Measurements from ENCODE around the gene PTPRK.

The PTPRK gene

DNA sequence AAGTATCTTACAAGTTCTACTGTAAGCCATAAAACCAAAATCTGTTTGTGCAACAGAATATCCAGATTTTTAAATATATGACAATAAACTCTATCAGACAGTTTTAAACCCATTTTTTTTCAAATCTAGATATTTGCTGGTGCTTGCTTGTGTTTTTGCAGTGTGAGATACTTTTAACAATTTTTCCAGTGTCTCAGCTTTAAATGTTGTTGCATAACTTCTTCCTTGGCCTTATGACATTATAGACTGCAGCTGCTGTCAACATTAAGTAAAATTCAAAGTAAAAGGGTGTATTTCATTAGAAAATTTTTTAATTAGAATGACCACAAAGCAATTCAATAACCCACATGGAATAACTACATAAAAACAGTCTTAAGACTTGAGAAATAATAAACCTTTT is 139.5 kb downstream of the PTPRK start:
- no peak for DNase-seq

DNA sequence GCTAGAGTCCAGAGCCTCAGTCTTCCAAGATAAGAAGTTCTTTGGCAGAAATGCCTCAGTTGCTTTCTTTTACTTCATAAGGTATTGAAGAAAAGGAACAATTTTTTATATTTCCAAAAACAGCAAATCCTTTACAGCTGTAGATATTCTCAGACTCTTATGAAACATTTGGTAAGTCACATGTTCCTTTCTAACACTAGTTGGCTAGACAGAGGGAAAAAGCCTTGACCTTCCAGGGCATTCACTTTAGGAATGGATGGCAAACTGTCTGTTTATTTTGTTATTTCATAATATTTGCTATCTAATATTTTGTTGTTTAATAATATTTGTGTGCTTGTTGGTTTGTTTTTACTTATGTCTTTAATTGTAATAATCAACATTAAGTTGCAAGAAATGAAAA is 140.8 kb downstream of the PTPRK start:
- DNase-seq = no peak

DNA sequence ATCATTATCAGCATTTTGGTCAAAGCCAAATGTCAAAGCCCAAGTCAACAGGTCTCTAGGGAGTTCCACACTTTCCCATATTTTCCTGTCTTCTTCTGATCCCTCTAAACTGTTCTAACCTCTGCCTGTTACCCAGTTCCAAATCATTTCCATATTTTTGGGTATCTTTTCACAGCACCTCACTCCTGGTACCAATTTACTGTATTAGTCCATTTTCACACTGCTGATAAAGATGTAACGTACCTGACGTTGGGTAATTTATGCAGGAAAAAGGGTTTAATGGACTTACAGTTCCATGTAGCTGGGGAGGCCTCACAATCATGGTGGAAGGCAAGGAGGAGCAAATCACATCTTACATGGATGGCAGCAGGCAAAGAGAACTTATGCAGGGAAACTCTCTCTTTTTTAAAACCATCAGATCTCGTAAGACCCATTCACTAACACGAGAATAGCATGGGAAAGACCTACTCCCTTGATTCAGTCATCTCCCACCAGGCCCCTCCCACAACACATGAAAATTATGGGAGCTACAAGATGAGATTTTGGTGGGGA is 143.4 kb downstream of the PTPRK start:
- no peak for DNase-seq

DNA sequence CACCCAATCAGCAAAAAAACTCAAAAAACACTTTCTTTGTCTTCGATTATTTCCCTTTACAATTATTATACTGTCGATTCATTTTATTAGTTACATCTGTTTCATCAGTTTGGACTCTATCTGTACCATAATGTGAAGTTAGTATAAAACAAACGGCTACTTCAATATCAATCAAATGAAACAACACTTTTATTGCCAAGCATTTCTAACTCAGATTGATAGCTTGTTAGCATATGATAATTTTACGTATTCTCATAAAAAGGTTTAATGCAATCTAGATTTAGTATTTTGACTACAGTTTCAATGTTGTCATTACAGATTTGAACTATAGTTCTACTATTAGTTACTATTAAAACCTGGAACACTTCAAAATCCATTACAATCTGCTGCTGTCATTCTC is 149.3 kb downstream of the PTPRK start:
- no peak for DNase-seq

DNA sequence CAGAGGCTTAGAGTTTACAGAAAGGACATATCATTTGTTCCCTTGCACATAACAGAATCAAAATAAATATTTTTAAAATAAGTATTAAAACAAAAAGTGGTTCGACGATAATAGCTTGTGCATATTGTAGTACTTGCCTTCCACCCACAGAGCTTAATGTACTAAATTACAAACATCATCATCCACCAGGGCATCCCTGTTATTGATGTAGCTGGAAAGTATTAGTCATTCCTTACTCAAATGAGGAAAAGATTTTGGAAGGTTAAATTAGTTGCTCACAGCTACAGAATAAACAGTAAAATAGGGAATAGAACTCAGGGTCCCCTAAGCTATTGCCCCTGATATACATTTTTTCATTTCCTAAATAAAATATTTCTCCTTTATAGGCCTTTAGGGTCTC is 150.3 kb downstream of the PTPRK start:
- DNase-seq = peak; percentile 68

DNA sequence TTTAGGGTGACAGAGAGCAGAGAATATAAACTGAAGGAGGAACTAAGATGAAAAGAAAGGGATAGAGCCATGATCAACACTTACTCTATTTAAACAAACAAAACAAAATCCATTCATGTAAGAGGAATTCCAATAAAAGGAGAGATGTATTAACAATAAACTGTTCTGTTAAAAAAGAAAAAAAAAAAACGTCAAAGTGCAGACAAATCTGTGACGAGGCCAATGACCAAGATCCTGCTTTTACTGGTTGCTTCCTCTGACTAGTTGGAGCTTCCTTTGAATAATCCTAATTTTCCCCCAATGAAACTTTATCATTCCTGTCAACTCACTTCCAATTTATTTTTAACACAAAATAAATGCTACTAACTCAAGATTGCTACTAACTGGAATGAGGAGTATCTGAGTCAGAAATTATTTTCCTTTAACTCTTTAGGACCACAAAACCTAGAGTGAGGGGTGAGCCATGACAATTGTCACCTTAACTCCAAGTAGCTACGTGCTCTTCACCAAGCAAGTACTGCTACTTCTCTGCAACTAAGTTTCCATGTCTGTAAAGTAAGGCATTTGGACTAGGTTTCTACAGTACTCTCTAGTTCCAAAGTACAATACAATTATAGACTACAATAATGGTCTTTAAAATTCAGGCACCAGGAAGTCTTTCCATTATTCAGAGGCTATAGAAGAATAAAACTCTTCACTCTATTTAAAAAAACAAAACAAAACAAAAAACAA is 152.0 kb downstream of the PTPRK start:
- DNase-seq = no peak

DNA sequence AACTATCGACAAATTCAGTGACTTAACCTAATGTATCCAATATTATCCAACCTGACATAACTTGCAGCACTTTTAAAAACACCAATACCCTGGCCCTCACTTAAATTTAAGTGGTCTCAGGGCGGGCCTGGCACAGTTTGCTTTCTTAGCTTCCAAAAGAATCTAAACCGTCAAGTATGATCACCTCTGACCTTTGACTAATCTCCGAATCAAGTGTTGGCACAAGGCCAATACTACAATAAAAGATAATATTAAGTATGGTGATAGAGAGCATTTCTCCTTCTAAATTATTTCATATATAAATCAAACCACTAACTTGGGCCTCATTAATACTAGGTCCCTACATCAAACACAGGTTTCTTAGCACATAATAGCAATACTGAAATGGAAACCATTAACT is 153.0 kb downstream of the PTPRK start:
- no peak for DNase-seq

DNA sequence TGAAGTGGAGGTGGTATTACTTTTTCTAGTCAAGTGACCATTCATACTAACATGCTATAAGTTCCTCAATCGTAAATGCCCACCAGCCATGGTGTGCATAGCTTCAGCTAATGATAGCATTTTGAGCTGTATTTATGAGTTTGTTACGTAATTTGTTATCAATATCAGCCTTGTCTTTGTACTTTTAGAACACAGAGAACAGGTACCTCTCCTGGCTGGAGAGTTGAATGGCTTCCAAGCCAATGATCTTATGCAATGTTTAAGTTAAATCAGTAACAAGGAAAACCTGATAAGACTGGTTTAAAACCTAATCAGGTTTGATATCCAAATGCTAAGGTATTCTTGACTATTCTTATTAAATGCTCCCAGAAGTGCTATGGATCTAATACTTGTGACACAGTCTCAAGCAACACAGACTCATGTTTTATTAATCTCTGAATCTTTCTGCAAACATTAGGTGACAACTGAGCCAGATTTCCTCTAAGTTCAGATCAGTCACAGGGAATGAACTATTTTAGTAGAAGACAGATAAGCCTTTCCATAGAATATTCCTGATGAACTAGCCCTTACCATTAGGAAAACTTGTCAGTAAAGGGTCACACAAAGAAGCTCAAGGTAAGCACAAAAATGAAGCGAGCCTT is 154.8 kb downstream of the PTPRK start:
- DNase-seq = no peak

DNA sequence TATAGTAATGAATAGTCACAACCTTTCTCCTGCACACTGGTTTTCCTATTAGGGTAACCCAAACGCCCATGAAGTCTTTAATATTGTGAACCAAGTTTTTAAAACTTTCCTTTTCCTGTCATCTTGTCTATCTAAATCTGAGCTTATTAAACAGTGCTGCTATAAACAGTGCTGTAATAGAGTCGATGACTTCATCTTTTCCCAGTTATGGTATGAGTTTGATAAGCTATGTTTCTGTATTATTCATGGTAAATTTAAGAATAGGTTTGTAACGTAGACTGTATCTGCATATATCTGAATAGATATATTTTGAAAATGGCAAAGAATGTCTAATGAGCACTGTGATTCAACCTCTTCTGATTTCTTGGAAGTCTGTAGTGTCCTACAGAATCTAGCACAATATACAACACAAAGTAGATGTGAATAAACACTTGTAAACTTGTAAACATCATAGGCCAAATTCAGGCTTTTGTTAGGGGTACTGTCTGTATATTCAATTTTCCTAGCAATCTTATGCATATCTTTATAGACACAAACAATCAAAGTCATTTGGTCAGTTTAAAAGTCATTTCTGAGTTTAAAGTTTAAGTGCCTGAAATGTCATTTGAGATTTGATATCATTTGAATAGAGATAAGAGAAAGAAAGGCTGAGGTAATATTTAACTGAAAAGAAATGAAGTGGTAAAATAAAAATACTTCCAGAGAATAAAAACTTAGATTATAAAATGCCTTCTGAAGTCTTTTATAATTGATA is 155.5 kb downstream of the PTPRK start:
- no peak for DNase-seq

DNA sequence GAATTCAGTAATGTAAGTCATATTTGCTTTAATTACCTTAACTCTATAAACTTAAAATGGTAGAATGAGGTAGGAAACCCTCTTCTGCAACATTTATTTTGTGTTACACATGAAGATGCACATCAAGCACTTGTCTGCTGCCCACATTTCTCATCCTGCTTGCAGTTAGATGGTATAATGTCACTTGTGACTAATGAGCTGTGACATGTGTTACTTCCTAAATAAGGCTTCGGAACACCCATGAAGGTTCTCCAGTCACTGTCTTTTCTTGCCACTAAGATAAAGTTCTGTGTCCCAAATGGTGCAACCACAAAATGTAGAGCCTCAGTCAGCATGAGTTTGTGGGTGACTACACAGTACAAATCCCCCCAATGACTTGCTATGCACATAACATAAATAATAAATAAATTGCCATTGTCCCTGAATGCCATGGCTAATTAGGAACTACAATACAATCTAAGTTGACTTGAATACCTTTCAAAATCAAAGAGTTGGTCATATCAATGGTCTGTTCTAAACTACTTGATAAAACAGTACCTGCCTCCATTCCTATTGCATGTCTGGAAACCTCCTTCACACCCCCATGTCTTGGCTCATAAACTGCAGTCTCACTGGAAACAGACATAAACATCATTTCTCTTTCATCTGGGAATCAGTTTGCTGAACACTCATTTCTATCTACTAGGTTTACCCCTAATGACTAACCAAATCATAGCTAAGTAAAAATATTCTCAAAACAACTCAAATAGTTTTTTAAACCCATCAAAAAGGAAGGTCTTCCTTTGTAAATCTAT is 157.2 kb downstream of the PTPRK start:
- no peak for DNase-seq

DNA sequence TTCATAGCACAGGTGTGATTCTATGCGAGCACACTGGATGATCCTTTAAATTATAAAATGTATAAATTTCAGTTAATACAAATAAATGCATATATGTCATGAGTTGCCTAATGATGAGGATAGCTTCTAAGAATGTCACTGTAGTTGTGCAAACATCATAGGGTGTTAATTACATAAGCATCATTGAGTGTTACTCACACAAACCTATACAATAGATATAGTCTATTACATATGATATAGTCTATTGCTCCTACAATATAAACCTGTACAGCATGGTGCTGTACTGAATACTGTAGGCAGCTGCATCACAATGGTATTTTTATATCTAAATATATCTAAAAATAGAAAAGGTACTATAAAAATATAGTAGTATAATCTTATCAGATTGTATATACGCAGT is 159.0 kb downstream of the PTPRK start:
- no peak for DNase-seq

DNA sequence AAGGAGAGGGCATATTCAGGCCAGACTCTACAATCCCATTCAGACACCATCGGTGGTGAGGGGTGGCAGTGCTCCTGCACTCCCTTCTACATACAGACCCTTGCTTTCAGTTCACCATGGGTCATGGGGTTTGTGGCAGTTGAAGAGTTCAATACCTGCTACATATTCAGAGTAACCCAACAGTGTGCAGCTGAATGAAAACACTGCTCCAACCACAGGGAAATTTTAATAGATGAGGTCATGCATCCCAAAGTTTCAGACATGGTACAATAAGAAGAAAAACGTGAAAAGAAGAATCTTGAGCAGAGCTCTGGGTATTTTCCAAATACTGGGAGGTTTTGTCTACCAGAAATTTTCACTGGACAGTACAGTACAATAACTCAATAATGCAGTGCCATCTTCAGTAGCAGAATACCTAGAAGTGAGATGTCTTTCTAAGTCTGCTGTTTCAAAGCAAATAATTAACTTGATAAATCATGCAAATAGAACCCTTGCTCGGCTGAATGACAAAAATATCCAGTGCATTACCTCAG is 162.1 kb downstream of the PTPRK start:
- DNase-seq = peak; percentile 59

DNA sequence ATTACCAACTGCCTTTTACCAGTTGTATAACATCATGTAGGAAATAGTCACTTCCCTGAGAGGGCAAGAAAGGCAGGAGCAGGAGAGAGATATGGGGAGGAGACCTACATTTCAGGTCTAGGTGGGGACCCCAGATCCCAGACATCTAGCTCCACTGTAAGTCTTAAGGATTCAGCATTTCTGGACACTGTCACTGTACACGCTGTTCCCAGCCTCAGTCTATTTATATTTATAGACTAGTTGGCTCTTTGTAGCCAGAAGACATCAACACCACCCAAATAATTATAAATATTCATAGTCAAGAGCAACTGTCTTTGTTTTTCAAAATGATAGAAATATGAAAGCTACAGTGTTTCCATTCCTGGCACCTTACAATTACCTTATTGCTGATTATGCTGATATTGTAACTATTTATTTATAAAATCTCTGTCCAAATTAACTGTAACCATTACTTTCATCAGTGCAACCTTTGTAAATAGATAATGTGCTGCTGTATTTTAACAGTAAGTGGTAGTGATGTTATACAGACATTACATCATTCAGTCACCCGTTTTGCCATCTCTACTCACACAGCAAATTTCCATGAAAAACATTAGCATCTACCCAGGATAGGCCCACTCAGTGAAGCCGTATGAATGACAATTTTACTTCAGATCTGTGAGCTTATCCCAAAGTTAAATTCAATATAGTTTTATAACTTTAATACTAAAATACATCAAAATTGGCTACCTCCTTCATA is 162.8 kb downstream of the PTPRK start:
- DNase-seq = no peak

DNA sequence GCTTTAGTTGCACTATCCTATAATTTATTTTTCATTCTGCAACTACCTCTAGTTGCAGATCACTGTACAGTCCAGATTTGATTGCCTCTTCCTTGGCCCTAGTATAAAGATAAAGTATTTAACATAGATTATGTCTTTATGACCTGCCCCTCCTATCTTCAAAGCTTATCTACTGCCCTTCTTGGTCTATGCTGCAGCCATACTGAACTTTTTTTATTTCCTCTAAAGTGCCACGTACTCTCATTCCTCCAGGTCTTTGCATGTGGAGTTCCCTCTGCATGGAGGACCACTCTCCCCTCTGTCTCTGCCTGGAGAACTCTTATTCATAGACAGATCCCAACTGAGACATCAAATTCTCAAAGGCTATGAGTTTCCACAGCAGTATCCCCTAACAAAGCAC is 168.0 kb downstream of the PTPRK start:
- DNase-seq = no peak

DNA sequence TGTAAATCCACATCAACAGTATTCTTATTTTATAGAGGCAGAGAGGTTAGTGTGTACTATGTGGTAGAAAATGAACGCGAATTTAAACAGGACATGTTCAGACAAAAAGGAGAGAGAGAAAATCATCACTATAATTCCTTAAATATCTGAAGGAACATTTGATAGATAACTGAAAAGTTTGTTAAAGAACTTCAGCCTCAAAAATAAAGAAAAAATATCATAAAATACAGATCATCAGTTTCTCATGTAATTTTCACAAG is 169.2 kb downstream of the PTPRK start:
- no peak for DNase-seq

DNA sequence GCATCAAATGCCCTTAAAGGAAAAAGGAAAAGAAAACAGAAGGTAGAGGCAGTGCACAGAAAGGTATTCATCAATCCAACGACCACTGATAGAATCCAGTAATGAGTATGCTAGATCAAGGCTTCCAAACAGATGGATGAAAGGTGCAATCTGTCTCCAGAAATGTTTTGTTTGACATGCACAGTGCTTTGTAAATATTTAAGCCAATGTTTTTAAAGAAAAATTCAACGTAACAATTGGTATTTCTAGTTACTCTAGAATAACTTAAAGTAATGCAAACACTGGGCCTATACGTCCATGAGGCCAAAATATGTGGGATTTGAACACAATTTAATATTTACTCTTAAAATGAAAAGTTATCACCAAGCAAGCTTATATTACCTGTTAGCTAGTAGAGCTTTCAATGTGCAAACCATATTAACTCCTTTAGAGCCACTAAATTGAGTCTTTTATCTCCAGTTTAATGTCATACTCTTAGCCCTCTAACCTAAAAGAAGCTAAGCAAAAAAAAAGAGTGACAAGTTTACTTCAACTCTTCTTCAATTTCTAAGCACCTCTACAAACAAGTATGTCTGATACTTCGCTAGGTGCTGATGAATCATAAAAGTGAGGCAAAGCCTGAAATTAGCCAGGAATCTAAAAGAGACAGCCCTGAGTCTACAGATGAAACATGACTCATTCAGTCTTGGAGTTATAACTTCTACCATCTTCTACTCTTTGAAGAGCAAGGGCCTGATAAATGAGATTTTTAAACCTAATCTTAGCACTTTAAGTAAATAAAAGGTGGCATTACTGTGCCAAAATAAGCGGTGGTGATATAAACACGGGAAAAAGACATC is 169.8 kb downstream of the PTPRK start:
- DNase-seq = peak; percentile 53

DNA sequence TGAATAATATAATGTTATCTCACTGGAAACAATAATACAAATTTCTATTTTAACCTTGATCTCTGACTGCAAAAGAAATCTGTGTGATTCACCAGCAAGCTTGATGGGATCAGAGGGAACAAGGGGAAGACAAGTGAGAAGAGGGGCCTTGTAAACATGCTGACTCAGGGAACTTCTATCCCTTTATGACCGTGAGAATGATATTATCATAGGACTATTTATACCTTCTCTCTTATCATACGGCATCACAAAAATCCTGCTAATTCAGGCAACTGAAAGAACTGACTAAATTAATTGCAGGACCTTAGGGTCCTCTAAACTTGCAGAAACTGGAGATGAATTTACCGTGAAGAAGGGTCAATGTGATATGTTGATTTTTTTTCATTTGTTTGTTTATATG is 173.3 kb downstream of the PTPRK start:
- DNase-seq = no peak

DNA sequence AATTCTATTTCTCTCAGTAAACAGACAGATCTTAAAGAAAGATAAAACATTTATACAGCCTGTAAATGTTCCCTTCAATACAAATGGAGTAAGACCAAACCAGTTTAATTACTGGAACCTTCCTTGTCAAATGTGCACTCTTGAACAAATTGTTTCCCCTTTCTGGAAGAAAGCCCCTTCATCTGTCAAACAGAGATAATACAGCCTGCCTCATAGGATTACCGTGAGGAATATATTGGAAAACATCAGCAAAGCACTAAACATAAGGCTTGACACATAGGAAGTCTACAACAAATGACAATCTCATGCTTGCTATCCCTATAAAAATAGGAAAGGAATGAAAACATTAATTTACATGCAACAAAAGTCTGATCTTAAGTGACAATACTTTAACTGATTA is 173.8 kb downstream of the PTPRK start:
- DNase-seq = no peak

DNA sequence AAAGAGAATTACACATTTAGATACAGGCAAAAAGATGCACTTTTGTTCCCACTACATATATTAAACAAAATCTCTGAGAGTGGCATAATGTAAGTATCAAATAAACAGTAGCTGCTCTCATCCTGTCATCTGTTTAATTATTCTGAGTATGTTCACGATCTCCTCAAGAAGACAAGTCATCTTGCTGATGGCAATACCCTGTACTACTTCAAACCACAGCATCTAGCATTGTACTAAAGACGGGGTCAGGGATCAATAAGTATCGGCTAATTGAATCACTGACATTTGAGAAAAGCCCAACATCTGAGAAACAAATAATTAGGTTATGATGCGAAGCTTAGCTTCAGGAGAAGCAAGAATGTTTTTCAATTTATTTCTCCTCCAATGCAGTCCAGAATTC is 175.1 kb downstream of the PTPRK start:
- no peak for DNase-seq

DNA sequence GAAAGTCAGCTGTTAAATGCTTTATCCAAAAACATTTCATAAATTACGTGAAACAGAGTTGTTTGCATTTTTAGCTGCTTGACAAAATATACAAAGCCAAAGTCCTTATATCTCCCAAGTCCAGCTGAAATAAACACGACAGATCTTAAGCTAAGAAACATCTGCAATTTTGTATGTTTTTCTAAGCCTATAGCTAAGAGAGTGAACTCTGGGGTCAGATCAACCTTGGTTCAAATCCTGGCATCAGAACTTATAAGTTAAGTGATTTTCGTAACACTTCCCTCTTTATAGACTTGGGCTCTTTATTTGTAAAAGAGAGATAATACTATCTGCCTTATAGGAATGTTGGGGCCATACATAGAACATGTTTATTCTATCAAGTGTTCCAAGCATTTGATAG is 176.7 kb downstream of the PTPRK start:
- DNase-seq = no peak
